Epidermal melanocyte (primary cell): Measurements from ENCODE around the gene CYTH1.

ENCODE experiments used
- DNase-seq: peaks from one replicate; pipeline ENCODE4 v3.0.0; 2011; ENCODE audit warnings: low spot score; ENCODE audit not compliant: insufficient read length

The CYTH1 gene

GRCh38 chr17:78693346-78694083 is 88.6 kb downstream of the CYTH1 start:
- DNase-seq: no peak

- DNase-seq: no peak
These were observed 89.5 kb downstream of the CYTH1 start for GRCh38 chr17:78692460-78693010.

GRCh38 chr17:78689029-78689428 is 93.0 kb downstream of the CYTH1 start:
- no peak for DNase-seq

- DNase-seq: no peak
These were observed 94.1 kb downstream of the CYTH1 start for GRCh38 chr17:78687944-78688343.

- no peak for DNase-seq
These were observed 94.9 kb downstream of the CYTH1 start for GRCh38 chr17:78687125-78687524.

- DNase-seq: no peak
These were observed 98.0 kb downstream of the CYTH1 start for GRCh38 chr17:78684026-78684425.

GRCh38 chr17:78683408-78683961 is 98.6 kb downstream of the CYTH1 start:
- DNase-seq: no peak

- no peak for DNase-seq
These were observed 99.7 kb downstream of the CYTH1 start for GRCh38 chr17:78682363-78682762.

GRCh38 chr17:78680436-78680835 is 101.6 kb downstream of the CYTH1 start:
- no peak for DNase-seq

- DNase-seq: no peak
These were observed 102.3 kb downstream of the CYTH1 start for GRCh38 chr17:78679495-78680395.

GRCh38 chr17:78678711-78679110 is 103.4 kb downstream of the CYTH1 start:
- DNase-seq: no peak

GRCh38 chr17:78678222-78678557 is 103.9 kb downstream of the CYTH1 start:
- DNase-seq: no peak

- no peak for DNase-seq
These were observed 104.5 kb downstream of the CYTH1 start for GRCh38 chr17:78677303-78678221.

- no peak for DNase-seq
These were observed 105.4 kb downstream of the CYTH1 start for GRCh38 chr17:78676412-78677302.

GRCh38 chr17:78675836-78676235 is 106.2 kb downstream of the CYTH1 start:
- DNase-seq: no peak

- DNase-seq: no peak
These were observed 106.8 kb downstream of the CYTH1 start for GRCh38 chr17:78675316-78675616.

GRCh38 chr17:78674595-78675315 is 107.3 kb downstream of the CYTH1 start:
- DNase-seq: no peak

- DNase-seq: no peak
These were observed 107.9 kb downstream of the CYTH1 start for GRCh38 chr17:78674156-78674555.

- DNase-seq: no peak
These were observed 108.7 kb downstream of the CYTH1 start for GRCh38 chr17:78673395-78673794.
